ENCODE results near the gene TULP4. TPM values are rescaled to one million over a fixed set of nuclear protein-coding genes. Genes with fewer than 3 reads are reported as not detected.
"Not testable (repeated sequence)": the region's sequence is repeated elsewhere in the genome, so short reads cannot be mapped to it uniquely, and the experiment has no call there.

TULP4 gene
- total RNA-seq, 2 donors from 2014 or later = 10.8 to 31.2 TPM

- no peaks in the 10 kb centered on the region for H3K4me1 Mint-ChIP-seq
- no peaks in the 10 kb centered on the region for H3K36me3 Mint-ChIP-seq (ENCODE audit: low read depth)
- no peak overlapping the region for H3K27ac Mint-ChIP-seq
- no peak overlapping the region for H3K4me3 Mint-ChIP-seq
- no peaks in the 10 kb centered on the region for H3K9me3 Mint-ChIP-seq
- ATAC-seq (replicated peaks) = no peak
- no peaks in the 10 kb centered on the region for H3K27me3 Mint-ChIP-seq
These were observed 83.9 kb downstream of the TULP4 start for GRCh38 chr6:158396136-158396535.

- no peak overlapping the region for H3K4me3 Mint-ChIP-seq
- H3K27me3 Mint-ChIP-seq = no peaks in the 10 kb centered on the region
- H3K9me3 Mint-ChIP-seq = no peaks in the 10 kb centered on the region
- H3K4me1 Mint-ChIP-seq = no peaks in the 10 kb centered on the region
- ATAC-seq (replicated peaks) = no peak
- H3K36me3 Mint-ChIP-seq (ENCODE audit: low read depth) = no peaks in the 10 kb centered on the region
- no peak overlapping the region for H3K27ac Mint-ChIP-seq
These were observed 85.3 kb downstream of the TULP4 start for GRCh38 chr6:158397578-158397977.

- no peaks in the 10 kb centered on the region for H3K36me3 Mint-ChIP-seq (ENCODE audit: low read depth)
- H3K9me3 Mint-ChIP-seq = no peaks in the 10 kb centered on the region
- H3K4me3 Mint-ChIP-seq = no peak overlapping the region
- no peak for ATAC-seq (replicated peaks)
- H3K27ac Mint-ChIP-seq = peak overlapping the region; percentile 17
- H3K27me3 Mint-ChIP-seq = no peaks in the 10 kb centered on the region
- no peaks in the 10 kb centered on the region for H3K4me1 Mint-ChIP-seq
These were observed 86.2 kb downstream of the TULP4 start for GRCh38 chr6:158398252-158399024.

GRCh38 chr6:158399040-158399700, 86.9 kb downstream of the TULP4 start:
- Mint-ChIP-seq H3K9me3 (no peaks in the 10 kb centered on the region), H3K27me3 (no peaks in the 10 kb centered on the region), H3K27ac (peak overlapping the region; percentile 17), H3K4me3 (no peak overlapping the region), H3K36me3 (ENCODE audit: low read depth) (no peaks in the 10 kb centered on the region), H3K4me1 (no peaks in the 10 kb centered on the region)
- no peak for ATAC-seq (replicated peaks)

- no peaks in the 10 kb centered on the region for H3K4me1 Mint-ChIP-seq
- no peaks in the 10 kb centered on the region for H3K9me3 Mint-ChIP-seq
- no peak for ATAC-seq (replicated peaks)
- H3K27ac Mint-ChIP-seq = no peak overlapping the region
- no peaks in the 10 kb centered on the region for H3K27me3 Mint-ChIP-seq
- H3K4me3 Mint-ChIP-seq = no peak overlapping the region
- H3K36me3 Mint-ChIP-seq (ENCODE audit: low read depth) = no peaks in the 10 kb centered on the region
These were observed 89.9 kb downstream of the TULP4 start for GRCh38 chr6:158402184-158402583.

- not testable (repeated sequence) for H3K9me3 Mint-ChIP-seq; H3K4me1 Mint-ChIP-seq; H3K4me3 Mint-ChIP-seq; ATAC-seq (replicated peaks); H3K36me3 Mint-ChIP-seq (ENCODE audit: low read depth); H3K27ac Mint-ChIP-seq; H3K27me3 Mint-ChIP-seq
These were observed 93.1 kb downstream of the TULP4 start for GRCh38 chr6:158405321-158405831.

- Mint-ChIP-seq H3K4me3 (no peak overlapping the region), H3K27me3 (no peaks in the 10 kb centered on the region), H3K9me3 (no peaks in the 10 kb centered on the region), H3K27ac (no peak overlapping the region), H3K36me3 (ENCODE audit: low read depth) (no peaks in the 10 kb centered on the region), H3K4me1 (no peaks in the 10 kb centered on the region)
- ATAC-seq (replicated peaks) = no peak
These were observed 93.7 kb downstream of the TULP4 start for GRCh38 chr6:158405933-158406332.

GRCh38 chr6:158406736-158407135, 94.5 kb downstream of the TULP4 start:
- H3K36me3 Mint-ChIP-seq (ENCODE audit: low read depth) = no peaks in the 10 kb centered on the region
- no peak for ATAC-seq (replicated peaks)
- H3K4me1 Mint-ChIP-seq = no peaks in the 10 kb centered on the region
- H3K9me3 Mint-ChIP-seq = no peaks in the 10 kb centered on the region
- no peak overlapping the region for H3K27ac Mint-ChIP-seq
- no peak overlapping the region for H3K4me3 Mint-ChIP-seq
- H3K27me3 Mint-ChIP-seq = no peaks in the 10 kb centered on the region

GRCh38 chr6:158408013-158408412, 95.7 kb downstream of the TULP4 start:
- no peak overlapping the region for H3K4me3 Mint-ChIP-seq
- H3K9me3 Mint-ChIP-seq = no peaks in the 10 kb centered on the region
- H3K36me3 Mint-ChIP-seq (ENCODE audit: low read depth) = peaks cover 2% of the 10 kb centered on the region

GRCh38 chr6:158408552-158409130, 96.4 kb downstream of the TULP4 start:
- no peak for ATAC-seq (replicated peaks)
- H3K27me3 Mint-ChIP-seq = no peaks in the 10 kb centered on the region
- no peaks in the 10 kb centered on the region for H3K9me3 Mint-ChIP-seq
- H3K4me1 Mint-ChIP-seq = no peaks in the 10 kb centered on the region
- no peak overlapping the region for H3K27ac Mint-ChIP-seq
- no peak overlapping the region for H3K4me3 Mint-ChIP-seq
- H3K36me3 Mint-ChIP-seq (ENCODE audit: low read depth) = peaks cover 9% of the 10 kb centered on the region

More at GRCh38 chr6:158408013-158408412, 95.7 kb downstream of the TULP4 start:
- ATAC-seq (replicated peaks) = no peak
- Mint-ChIP-seq H3K27ac (no peak overlapping the region), H3K27me3 (no peaks in the 10 kb centered on the region), H3K4me1 (no peaks in the 10 kb centered on the region)

- Mint-ChIP-seq H3K27me3 (no peaks in the 10 kb centered on the region), H3K4me3 (no peak overlapping the region), H3K9me3 (no peaks in the 10 kb centered on the region), H3K27ac (no peak overlapping the region), H3K36me3 (ENCODE audit: low read depth) (peaks cover 12% of the 10 kb centered on the region), H3K4me1 (no peaks in the 10 kb centered on the region)
- ATAC-seq (replicated peaks) = no peak
These were observed 97.2 kb downstream of the TULP4 start for GRCh38 chr6:158409451-158409850.

GRCh38 chr6:158410784-158411183, 98.5 kb downstream of the TULP4 start:
- Mint-ChIP-seq H3K9me3 (no peaks in the 10 kb centered on the region), H3K4me3 (no peak overlapping the region), H3K36me3 (ENCODE audit: low read depth) (peaks cover 22% of the 10 kb centered on the region), H3K27ac (no peak overlapping the region), H3K27me3 (no peaks in the 10 kb centered on the region), H3K4me1 (no peaks in the 10 kb centered on the region)
- no peak for ATAC-seq (replicated peaks)

- Mint-ChIP-seq H3K4me3 (no peak overlapping the region), H3K27me3 (no peaks in the 10 kb centered on the region), H3K9me3 (no peaks in the 10 kb centered on the region), H3K36me3 (ENCODE audit: low read depth) (peaks cover 29% of the 10 kb centered on the region), H3K27ac (no peak overlapping the region), H3K4me1 (no peaks in the 10 kb centered on the region)
- no peak for ATAC-seq (replicated peaks)
These were observed 99.7 kb downstream of the TULP4 start for GRCh38 chr6:158411998-158412397.

GRCh38 chr6:158413028-158413427, 100.8 kb downstream of the TULP4 start:
- Mint-ChIP-seq H3K36me3 (ENCODE audit: low read depth) (peaks cover 38% of the 10 kb centered on the region), H3K9me3 (no peaks in the 10 kb centered on the region), H3K4me1 (no peaks in the 10 kb centered on the region), H3K27me3 (no peaks in the 10 kb centered on the region), H3K27ac (no peak overlapping the region), H3K4me3 (no peak overlapping the region)
- no peak for ATAC-seq (replicated peaks)
